HepG2 (cell line): ENCODE data around the gene RUFY2. TPM values are rescaled to one million over a fixed set of nuclear protein-coding genes. Genes with fewer than 3 reads are reported as not detected.

ENCODE experiments used
- ARNT2 ChIP-seq: sonication (generic); formaldehyde crosslinking; IDR thresholded peaks from 2 replicates; pipeline ENCODE4 v1.8.0; 2022; ENCODE audit warnings: mild to moderate bottlenecking, low read depth, missing genetic modification reagents, moderate library complexity
- BCL6 ChIP-seq: IDR thresholded peaks from 2 replicates; pipeline ENCODE4 v1.6.1; 2016; ENCODE audit warnings: missing genetic modification reagents, missing compliant biosample characterization
- CBX2 ChIP-seq, 2 experiments: fragments of 200-600 bp in 1 of 2; sonication (generic); formaldehyde crosslinking in 1 of 2; IDR thresholded peaks; 2 replicates each; pipeline versions ENCODE4 v1.7.0 to v1.8.1; 2018 to 2022; ENCODE audit warnings: low read depth in 2 of 2, low read length in 1 of 2, mild to moderate bottlenecking in 1 of 2, missing genetic modification reagents in 1 of 2
- GMEB2 ChIP-seq: IDR thresholded peaks from 2 replicates; pipeline ENCODE4 v1.6.1; 2016; ENCODE audit warnings: missing biosample characterization, missing genetic modification reagents, low read depth
- LRRFIP1 ChIP-seq: sonication (generic); formaldehyde crosslinking; conservative IDR thresholded peaks from 2 replicates; pipeline ENCODE4 v1.4.0; 2020; ENCODE audit warnings: missing genetic modification reagents
- NCOA1 ChIP-seq: sonication (generic); formaldehyde crosslinking; IDR thresholded peaks from 2 replicates; pipeline ENCODE4 v1.9.0; 2021; ENCODE audit warnings: missing genetic modification reagents
- ZBTB8A ChIP-seq: sonication (generic); formaldehyde crosslinking; IDR thresholded peaks from 2 replicates; pipeline ENCODE4 v1.4.0; 2020; ENCODE audit warnings: mild to moderate bottlenecking, low read depth, missing genetic modification reagents, borderline replicate concordance
- ZMYM3 ChIP-seq: sonication (generic); formaldehyde crosslinking; IDR thresholded peaks from 2 replicates; pipeline ENCODE4 v1.5.1; 2020; ENCODE audit warnings: mild to moderate bottlenecking, missing genetic modification reagents
- ZNF17 ChIP-seq: sonication (generic); formaldehyde crosslinking; IDR thresholded peaks from 2 replicates; pipeline ENCODE4 v1.5.0; 2020; ENCODE audit warnings: mild to moderate bottlenecking, missing genetic modification reagents
- ZNF30 ChIP-seq: sonication (generic); formaldehyde crosslinking; IDR thresholded peaks from 2 replicates; pipeline ENCODE4 v1.5.0; 2020; ENCODE audit warnings: mild to moderate bottlenecking, missing genetic modification reagents
- ZNF343 ChIP-seq: sonication (generic); formaldehyde crosslinking; IDR thresholded peaks from 2 replicates; pipeline ENCODE4 v1.4.0; 2020; ENCODE audit warnings: mild to moderate bottlenecking, missing genetic modification reagents
- ZNF577 ChIP-seq: sonication (generic); formaldehyde crosslinking; IDR thresholded peaks from 2 replicates; pipeline ENCODE4 v1.4.0; 2020; ENCODE audit warnings: mild to moderate bottlenecking, low read depth, missing genetic modification reagents, borderline replicate concordance
- polyA plus RNA-seq, 8 experiments: library from polyadenylated mRNA; depleted of rRNA in 3 of 8; stranded (reverse) in 7 of 8; unstranded in 1 of 8; fragments of >200 nt; fragmentation: Illumina TruSeq in 4 of 8; extraction: Trizol in 4 of 8; gene quantifications; 2 replicates each; pipeline versions ENCODE4 v1.2.1 to v1.2.3, GENCODE V29; 2011 to 2016; ENCODE audit warnings: low read depth in 4 of 8, missing spikeins in 1 of 8, mixed read lengths in 1 of 8; ENCODE audit not compliant: insufficient read depth in 1 of 8
- total RNA-seq, 5 experiments: library from RNA; depleted of rRNA; stranded (reverse); fragments of >200 nt; fragmentation: Illumina TruSeq; extraction: Trizol; gene quantifications; 2 replicates each; pipeline ENCODE4 v1.2.3, GENCODE V29; 2016; ENCODE audit warnings: low read depth in 1 of 5
- TF ChIP-seq, protein P1 (sequence below): sonication (generic); formaldehyde crosslinking; IDR thresholded peaks from 2 replicates; pipeline ENCODE4 v1.4.0; 2020; ENCODE audit warnings: missing genetic modification reagents
- TF ChIP-seq, protein P2 (sequence below): sonication (generic); formaldehyde crosslinking; IDR thresholded peaks from 2 replicates; pipeline ENCODE4 v1.5.0; 2020; ENCODE audit warnings: mild to moderate bottlenecking, missing genetic modification reagents, borderline replicate concordance

The RUFY2 gene
- total and polyA plus RNA-seq, 2 of the 13 experiments (the other 11 are each of a cell fraction or from before 2014, with no cell fraction given), result 10.1 to 16.1 TPM

DNA sequence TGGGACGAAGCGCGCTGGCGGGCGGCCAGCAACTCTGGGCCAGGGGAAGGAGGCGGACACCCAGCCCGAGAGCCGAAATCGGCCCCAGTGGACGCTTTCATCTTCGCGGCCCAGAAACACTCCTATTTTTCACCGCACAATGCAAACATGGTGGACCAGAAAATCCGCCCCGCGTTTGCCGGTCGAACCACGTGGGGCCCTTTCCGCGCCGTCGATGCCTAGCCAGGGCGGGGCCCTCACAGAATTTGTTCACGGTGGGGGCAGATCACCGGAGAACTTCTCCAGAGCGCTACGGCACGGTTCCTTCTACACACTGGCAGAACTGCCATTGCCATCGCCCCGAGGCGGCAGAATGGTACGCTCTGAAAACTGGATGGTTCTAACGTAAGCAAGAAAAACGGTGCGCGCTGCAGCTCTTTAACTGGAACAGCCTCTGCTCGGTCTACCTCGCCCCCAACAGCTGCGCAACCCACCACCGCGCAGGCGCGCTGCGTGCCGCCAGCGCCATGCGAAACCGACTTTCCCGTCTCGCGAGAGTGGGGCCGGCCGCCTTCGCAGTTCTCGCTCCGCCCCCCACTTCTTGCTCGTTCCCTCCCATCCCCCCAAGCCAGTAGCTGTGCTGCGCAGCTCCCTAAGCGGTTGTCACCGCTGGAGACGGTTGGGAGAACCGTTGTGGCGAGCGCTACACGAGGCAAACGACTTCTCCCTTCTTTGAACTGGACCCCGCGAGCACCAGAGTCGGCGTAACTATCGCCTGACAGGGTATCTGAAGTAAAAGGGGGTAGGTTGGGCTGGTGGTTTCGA lies 75.4 kb downstream of the RUFY2 start, which contains the start of gene HNRNPH3 (continued):
- TF ChIP-seq LRRFIP1 (CRISPR knock-in tag) (no peak; the same call in 1 of the 2 replicates), GMEB2 (CRISPR knock-in tag) (0 out of 2 replicates have a peak, but pooled peaks have one; percentile 71), NCOA1 (CRISPR knock-in tag) (no peak), BCL6 (CRISPR knock-in tag) (peak; percentile 48; the same call in 1 of the 2 replicates), ZBTB8A (CRISPR knock-in tag) (no peak), ZMYM3 (CRISPR knock-in tag) (no peak; the same call in 1 of the 2 replicates), ARNT2 (peak; percentile 99), ZNF17 (CRISPR knock-in tag) (no peak), ZNF577 (CRISPR knock-in tag) (no peak), ZNF30 (CRISPR knock-in tag) (0 out of 2 replicates have a peak, but pooled peaks have one; percentile 17), CBX2 (IDR thresholded peaks at IDR 0.05; ENCODE audit: low read depth, low read length) (no peak), CBX2 (CRISPR knock-in tag; IDR thresholded peaks at IDR 0.05; ENCODE audit: low read depth) (peak; percentile 84; the same call in 1 of the 2 replicates), ZNF343 (CRISPR knock-in tag) (no peak)
- TF ChIP-seq, protein P1, sequence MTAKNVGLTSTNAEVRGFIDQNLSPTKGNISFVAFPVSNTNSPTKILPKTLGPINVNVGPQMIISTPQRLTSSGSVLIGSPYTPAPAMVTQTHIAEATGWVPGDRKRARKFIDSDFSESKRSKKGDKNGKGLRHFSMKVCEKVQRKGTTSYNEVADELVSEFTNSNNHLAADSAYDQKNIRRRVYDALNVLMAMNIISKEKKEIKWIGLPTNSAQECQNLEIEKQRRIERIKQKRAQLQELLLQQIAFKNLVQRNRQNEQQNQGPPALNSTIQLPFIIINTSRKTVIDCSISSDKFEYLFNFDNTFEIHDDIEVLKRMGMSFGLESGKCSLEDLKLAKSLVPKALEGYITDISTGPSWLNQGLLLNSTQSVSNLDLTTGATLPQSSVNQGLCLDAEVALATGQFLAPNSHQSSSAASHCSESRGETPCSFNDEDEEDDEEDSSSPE (CRISPR knock-in tag), result peak; percentile 89
- TF ChIP-seq, protein P2, sequence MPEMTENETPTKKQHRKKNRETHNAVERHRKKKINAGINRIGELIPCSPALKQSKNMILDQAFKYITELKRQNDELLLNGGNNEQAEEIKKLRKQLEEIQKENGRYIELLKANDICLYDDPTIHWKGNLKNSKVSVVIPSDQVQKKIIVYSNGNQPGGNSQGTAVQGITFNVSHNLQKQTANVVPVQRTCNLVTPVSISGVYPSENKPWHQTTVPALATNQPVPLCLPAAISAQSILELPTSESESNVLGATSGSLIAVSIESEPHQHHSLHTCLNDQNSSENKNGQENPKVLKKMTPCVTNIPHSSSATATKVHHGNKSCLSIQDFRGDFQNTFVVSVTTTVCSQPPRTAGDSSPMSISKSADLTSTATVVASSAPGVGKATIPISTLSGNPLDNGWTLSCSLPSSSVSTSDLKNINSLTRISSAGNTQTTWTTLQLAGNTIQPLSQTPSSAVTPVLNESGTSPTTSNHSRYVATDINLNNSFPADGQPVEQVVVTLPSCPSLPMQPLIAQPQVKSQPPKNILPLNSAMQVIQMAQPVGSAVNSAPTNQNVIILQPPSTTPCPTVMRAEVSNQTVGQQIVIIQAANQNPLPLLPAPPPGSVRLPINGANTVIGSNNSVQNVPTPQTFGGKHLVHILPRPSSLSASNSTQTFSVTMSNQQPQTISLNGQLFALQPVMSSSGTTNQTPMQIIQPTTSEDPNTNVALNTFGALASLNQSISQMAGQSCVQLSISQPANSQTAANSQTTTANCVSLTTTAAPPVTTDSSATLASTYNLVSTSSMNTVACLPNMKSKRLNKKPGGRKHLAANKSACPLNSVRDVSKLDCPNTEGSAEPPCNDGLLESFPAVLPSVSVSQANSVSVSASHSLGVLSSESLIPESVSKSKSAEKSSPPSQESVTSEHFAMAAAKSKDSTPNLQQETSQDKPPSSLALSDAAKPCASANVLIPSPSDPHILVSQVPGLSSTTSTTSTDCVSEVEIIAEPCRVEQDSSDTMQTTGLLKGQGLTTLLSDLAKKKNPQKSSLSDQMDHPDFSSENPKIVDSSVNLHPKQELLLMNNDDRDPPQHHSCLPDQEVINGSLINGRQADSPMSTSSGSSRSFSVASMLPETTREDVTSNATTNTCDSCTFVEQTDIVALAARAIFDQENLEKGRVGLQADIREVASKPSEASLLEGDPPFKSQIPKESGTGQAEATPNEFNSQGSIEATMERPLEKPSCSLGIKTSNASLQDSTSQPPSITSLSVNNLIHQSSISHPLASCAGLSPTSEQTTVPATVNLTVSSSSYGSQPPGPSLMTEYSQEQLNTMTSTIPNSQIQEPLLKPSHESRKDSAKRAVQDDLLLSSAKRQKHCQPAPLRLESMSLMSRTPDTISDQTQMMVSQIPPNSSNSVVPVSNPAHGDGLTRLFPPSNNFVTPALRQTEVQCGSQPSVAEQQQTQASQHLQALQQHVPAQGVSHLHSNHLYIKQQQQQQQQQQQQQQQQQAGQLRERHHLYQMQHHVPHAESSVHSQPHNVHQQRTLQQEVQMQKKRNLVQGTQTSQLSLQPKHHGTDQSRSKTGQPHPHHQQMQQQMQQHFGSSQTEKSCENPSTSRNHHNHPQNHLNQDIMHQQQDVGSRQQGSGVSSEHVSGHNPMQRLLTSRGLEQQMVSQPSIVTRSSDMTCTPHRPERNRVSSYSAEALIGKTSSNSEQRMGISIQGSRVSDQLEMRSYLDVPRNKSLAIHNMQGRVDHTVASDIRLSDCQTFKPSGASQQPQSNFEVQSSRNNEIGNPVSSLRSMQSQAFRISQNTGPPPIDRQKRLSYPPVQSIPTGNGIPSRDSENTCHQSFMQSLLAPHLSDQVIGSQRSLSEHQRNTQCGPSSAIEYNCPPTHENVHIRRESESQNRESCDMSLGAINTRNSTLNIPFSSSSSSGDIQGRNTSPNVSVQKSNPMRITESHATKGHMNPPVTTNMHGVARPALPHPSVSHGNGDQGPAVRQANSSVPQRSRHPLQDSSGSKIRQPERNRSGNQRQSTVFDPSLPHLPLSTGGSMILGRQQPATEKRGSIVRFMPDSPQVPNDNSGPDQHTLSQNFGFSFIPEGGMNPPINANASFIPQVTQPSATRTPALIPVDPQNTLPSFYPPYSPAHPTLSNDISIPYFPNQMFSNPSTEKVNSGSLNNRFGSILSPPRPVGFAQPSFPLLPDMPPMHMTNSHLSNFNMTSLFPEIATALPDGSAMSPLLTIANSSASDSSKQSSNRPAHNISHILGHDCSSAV, result no peak
